Measurements from ENCODE around the gene RPP25.
A peak's percentile ranks its signal among the peaks of the same experiment; 100 is the strongest.
"Not testable (repeated sequence)": the region's sequence is repeated elsewhere in the genome, so short reads cannot be mapped to it uniquely, and the experiment has no call there.

The RPP25 gene

DNA sequence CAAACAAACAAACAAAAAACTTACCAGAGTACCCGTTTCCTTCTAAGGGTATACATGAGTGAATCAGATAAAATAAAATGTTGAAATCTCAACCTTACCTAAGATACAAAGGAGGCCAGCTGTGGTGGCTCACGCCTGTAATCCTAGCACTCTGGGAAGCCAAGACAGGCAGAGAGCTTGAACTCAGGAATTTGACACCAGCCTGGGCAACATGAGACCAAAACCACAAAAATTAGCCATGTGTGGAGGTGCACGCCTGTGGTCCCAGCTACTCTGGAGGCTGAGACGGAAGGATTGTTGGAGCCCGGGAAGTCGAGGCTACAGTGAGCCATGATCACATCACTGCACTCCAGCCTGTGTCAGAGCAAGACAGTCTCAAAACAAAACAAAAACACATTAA is 38.9 kb downstream of the RPP25 start:
- DNase-seq (ENCODE audit: low spot score) = no peak

DNA sequence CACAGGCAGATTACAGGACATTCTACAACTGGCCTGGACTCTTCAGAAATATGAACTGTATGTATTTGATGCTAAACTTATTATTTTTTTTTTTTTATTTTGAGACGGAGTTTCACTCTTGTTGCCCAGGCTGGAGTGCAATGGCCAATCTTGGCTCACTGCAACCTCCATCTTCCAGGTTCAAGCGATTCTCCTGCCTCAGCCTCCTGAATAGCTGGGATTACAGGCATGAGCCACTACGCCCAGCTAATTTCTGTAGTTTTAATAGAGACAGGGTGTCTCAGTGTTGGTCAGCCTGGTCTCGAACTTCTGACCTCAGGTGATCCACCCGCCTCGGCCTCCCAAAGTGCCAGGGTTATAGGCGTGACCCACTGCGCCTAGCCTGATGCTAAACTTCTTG is 42.8 kb downstream of the RPP25 start:
- DNase-seq (ENCODE audit: low spot score) = not testable (repeated sequence)

DNA sequence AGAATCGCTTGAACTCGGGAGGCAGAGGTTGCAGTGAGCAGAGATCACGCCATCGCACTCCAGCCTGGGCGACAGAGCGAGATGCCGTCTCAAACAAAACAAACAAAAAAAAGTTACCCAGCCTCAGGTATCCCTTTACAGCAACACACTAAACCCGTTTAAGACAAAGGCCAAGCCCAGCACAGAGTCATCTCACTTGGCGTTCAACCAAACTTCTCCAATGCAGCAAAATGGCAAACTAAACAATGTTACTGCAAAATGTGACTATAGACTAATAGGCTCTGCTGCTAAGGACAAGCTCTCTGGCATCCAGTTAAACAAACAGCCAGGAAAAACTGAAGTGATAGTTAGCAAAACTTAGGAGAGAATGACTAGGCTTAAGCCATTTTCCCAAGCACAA is 43.5 kb downstream of the RPP25 start:
- no peak for DNase-seq (ENCODE audit: low spot score)

DNA sequence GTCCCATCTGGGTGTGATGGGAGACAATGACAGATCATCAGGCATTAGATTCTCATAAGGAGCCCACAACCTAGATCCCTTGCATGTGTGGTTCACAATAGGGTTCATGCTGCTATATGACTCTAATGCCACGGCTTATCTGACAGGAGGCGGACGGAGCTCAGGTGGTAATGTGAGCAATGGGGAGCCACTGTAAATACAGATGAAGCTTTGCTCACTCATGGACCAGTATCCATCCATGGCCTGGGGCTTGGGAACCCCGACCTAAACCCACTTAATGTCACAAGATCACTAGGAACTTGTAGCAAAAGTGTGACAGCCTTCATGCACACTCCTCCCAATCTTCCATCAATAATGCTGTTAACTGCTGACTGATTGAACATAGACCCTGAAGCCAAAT is 47.9 kb downstream of the RPP25 start:
- DNase-seq (ENCODE audit: low spot score) = no peak

DNA sequence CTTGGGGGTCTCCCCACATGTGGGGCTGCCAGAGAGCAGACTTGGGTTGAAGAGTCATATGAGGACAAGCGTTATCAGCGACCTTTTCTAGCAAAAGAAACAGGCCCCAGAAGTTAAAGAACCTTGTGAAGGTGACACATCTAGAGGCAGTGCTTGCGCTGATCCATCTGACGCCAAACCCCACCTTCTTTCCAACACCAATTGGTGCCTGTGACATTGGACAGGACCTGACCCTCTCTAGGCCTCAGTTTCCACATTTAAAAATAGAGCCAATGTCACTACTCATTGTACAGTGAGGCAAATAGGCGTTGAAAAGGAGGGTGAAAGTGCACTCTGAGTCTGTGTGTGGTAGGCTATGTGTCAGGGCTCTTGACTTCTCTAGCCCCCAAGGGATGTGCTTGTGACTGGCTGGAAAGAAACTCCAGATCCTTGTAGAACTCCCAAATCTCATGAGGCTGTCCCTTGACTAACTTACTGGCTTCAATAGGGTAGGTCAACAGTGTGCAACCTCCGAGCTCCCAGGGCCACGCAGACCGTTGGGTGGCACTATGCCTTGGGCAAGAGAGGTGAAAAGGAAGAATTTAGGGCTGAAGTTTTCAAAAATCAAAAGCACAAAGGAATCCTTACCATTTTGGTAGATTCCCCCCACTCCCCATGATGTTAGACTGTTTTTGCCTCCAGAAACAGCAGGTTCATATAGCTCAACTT is 49.3 kb downstream of the RPP25 start:
- no peak for DNase-seq (ENCODE audit: low spot score)

DNA sequence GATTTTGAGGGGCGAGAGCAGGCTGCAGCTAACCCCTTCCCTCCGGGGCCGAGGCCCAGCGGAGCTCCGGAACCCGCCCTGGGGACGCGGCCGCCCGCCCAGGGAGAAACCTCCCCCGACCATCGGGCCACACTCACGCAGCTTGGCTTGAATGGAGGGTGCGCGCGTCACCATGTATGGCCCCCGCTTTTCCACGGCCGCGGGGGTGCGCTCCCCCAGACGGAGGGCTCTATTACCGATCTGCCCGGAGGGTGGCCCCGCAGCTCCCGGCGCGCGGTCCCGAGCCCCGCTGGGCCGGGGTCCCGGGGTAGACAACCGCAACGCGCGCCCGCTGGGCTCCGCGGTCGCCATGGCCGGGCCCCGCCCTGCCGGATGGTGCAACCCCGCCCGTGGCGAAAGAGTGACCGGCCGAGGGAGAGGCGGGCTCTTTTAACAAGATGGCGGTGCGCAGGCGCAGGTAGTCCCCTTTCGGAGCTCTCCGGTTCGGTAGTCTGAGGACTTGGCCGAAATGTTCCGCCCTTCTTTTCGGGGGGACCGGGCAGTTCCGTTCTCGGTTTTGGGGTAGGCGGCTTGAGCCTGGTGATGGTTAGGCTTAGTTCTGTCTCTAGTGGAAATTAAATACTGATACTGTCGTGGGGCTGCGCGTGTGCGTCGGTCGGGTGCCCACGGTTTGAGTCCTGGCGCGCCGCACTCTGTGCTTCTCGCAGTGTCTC is 50.0 kb downstream of the RPP25 start, which contains the start of gene FAM219B:
TSS of gene FAM219B (minus strand) at position 402 of the 713 bp plus-strand sequence. CDS start at position 351, 51 bp downstream.
- DNase-seq (ENCODE audit: low spot score) = peak; percentile 97

DNA sequence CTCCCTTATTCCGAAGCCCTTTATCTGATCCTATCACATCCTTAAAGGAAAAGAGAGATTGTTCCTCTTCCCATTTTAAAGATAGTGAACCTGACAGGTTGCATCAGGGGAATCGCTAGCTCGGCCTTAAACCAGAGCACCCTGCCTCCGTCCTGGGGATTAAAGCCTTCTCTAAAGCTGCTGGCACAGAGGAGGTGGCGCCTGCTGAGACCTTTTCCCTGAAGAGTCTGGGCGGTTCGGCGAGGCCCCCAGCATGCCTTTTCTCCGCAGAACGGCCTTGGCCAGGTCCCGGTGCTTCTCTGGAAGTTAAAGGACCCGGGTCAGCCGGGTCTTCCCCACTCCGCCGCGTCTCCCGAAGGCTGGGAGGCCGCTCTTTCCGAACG is 50.5 kb downstream of the RPP25 start:
- no peak for DNase-seq (ENCODE audit: low spot score)
